Progenitor cell of endocrine pancreas (in vitro differentiated cells): Measurements from ENCODE around the gene MICU1. TPM values are rescaled to one million over a fixed set of nuclear protein-coding genes. Genes with fewer than 3 reads are reported as not detected.
"Not testable (repeated sequence)": the region's sequence is repeated elsewhere in the genome, so short reads cannot be mapped to it uniquely, and the experiment has no call there.

ENCODE experiments used
- DNase-seq: peaks from one replicate; pipeline ENCODE4 v3.0.0; 2021; ENCODE audit warnings: low spot score; ENCODE audit not compliant: unreplicated experiment
- H3K27ac Mint-ChIP-seq: 2 replicates; pipeline ENCODE4 v1.8.0; 2021; ENCODE audit warnings: mild to moderate bottlenecking, moderate library complexity, mixed read lengths
- H3K27me3 Mint-ChIP-seq: 2 replicates; pipeline ENCODE4 v1.8.0; 2021; ENCODE audit warnings: mixed read lengths
- H3K36me3 Mint-ChIP-seq: 2 replicates; pipeline ENCODE4 v1.8.0; 2022; ENCODE audit warnings: mixed read lengths; ENCODE audit not compliant: insufficient read depth
- H3K4me1 Mint-ChIP-seq: 2 replicates; pipeline ENCODE4 v1.8.0; 2021; ENCODE audit warnings: low read depth, mixed read lengths
- H3K4me3 Mint-ChIP-seq: 2 replicates; pipeline ENCODE4 v1.8.0; 2021; ENCODE audit warnings: low read depth, mild to moderate bottlenecking, moderate library complexity, mixed read lengths
- H3K9me3 Mint-ChIP-seq: 2 replicates; pipeline ENCODE4 v1.8.0; 2021; ENCODE audit warnings: low read depth, mixed read lengths
- total RNA-seq: library from RNA; stranded (reverse); gene quantifications from 2 replicates; pipeline ENCODE4 v1.2.1, GENCODE V29; 2021
- TF ChIP-seq, protein P1 (sequence below): fragments of 200-600 bp; sonication (generic); IDR thresholded peaks from one replicate; pipeline ENCODE4 v1.5.0; 2021; ENCODE audit warnings: antibody characterized with exemption, mild to moderate bottlenecking; ENCODE audit not compliant: unreplicated experiment

The MICU1 gene
- total RNA-seq, 1 donor from 2014 or later: 63.3 TPM

GRCh38 chr10:72385724-72386123 is 240.2 kb downstream of the MICU1 start:
- Mint-ChIP-seq H3K4me3 (no peak overlapping the region), H3K27ac (no peak overlapping the region), H3K9me3 (no peaks in the 10 kb centered on the region), H3K4me1 (peaks cover 5% of the 10 kb centered on the region), H3K36me3 (no peaks in the 10 kb centered on the region), H3K27me3 (no peaks in the 10 kb centered on the region)
- TF ChIP-seq, protein P1, sequence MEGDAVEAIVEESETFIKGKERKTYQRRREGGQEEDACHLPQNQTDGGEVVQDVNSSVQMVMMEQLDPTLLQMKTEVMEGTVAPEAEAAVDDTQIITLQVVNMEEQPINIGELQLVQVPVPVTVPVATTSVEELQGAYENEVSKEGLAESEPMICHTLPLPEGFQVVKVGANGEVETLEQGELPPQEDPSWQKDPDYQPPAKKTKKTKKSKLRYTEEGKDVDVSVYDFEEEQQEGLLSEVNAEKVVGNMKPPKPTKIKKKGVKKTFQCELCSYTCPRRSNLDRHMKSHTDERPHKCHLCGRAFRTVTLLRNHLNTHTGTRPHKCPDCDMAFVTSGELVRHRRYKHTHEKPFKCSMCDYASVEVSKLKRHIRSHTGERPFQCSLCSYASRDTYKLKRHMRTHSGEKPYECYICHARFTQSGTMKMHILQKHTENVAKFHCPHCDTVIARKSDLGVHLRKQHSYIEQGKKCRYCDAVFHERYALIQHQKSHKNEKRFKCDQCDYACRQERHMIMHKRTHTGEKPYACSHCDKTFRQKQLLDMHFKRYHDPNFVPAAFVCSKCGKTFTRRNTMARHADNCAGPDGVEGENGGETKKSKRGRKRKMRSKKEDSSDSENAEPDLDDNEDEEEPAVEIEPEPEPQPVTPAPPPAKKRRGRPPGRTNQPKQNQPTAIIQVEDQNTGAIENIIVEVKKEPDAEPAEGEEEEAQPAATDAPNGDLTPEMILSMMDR: no peak
- no peak for DNase-seq

GRCh38 chr10:72384982-72385381 is 240.9 kb downstream of the MICU1 start:
- not testable (repeated sequence) for H3K27me3 Mint-ChIP-seq, H3K9me3 Mint-ChIP-seq, H3K36me3 Mint-ChIP-seq, DNase-seq, H3K4me3 Mint-ChIP-seq, H3K4me1 Mint-ChIP-seq
- peak overlapping the region; percentile 34 for H3K27ac Mint-ChIP-seq

- DNase-seq: no peak
- H3K4me3 Mint-ChIP-seq: no peak overlapping the region
- H3K27ac Mint-ChIP-seq: no peak overlapping the region
- peaks cover 10% of the 10 kb centered on the region for H3K36me3 Mint-ChIP-seq
- H3K27me3 Mint-ChIP-seq: no peaks in the 10 kb centered on the region
- no peaks in the 10 kb centered on the region for H3K9me3 Mint-ChIP-seq
- peaks cover 2% of the 10 kb centered on the region for H3K4me1 Mint-ChIP-seq
- TF ChIP-seq, protein P1: no peak
These were observed 246.1 kb downstream of the MICU1 start for GRCh38 chr10:72379776-72380175.

GRCh38 chr10:72379062-72379461 is 246.8 kb downstream of the MICU1 start:
- no peak for DNase-seq
- no peak overlapping the region for H3K27ac Mint-ChIP-seq
- no peak overlapping the region for H3K4me3 Mint-ChIP-seq
- no peaks in the 10 kb centered on the region for H3K27me3 Mint-ChIP-seq
- H3K4me1 Mint-ChIP-seq: peaks cover 2% of the 10 kb centered on the region
- TF ChIP-seq, protein P1: no peak
- H3K9me3 Mint-ChIP-seq: no peaks in the 10 kb centered on the region
- H3K36me3 Mint-ChIP-seq: peaks cover 10% of the 10 kb centered on the region

DNA sequence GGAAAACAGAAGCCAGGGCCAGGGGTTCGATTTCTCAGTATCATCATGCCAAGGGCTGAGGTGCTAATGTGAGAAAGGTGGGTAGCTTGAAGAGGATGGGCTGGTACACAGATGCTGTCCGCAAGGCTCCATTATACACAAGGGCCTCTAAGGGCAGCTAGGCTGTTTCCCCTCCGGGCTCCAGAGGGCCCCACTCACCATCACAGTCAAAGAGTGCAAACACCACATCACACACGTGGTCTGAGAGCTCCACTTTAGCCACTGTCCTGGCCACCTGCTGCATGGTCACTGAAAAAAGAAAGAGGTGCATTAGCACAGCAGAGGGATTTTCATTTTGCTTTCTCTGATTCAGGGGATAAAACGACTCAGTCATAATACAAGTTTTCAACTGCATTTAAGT is 250.3 kb downstream of the MICU1 start:
- H3K27ac Mint-ChIP-seq: peak overlapping the region; percentile 58
- TF ChIP-seq, protein P1: peak; percentile 13
- peaks cover 2% of the 10 kb centered on the region for H3K4me1 Mint-ChIP-seq
- DNase-seq: no peak
- no peaks in the 10 kb centered on the region for H3K27me3 Mint-ChIP-seq
- no peaks in the 10 kb centered on the region for H3K9me3 Mint-ChIP-seq
- H3K36me3 Mint-ChIP-seq: peaks cover 13% of the 10 kb centered on the region
- H3K4me3 Mint-ChIP-seq: no peak overlapping the region

GRCh38 chr10:72375173-72375572 is 250.7 kb downstream of the MICU1 start:
- no peak overlapping the region for H3K4me3 Mint-ChIP-seq
- H3K4me1 Mint-ChIP-seq: peaks cover 2% of the 10 kb centered on the region
- DNase-seq: no peak
- peaks cover 13% of the 10 kb centered on the region for H3K36me3 Mint-ChIP-seq
- TF ChIP-seq, protein P1: no peak
- H3K9me3 Mint-ChIP-seq: no peaks in the 10 kb centered on the region
- H3K27me3 Mint-ChIP-seq: no peaks in the 10 kb centered on the region
- H3K27ac Mint-ChIP-seq: peak overlapping the region; percentile 58
